ENCODE results near the gene NOS3. TPM values are rescaled to one million over a fixed set of nuclear protein-coding genes. Genes with fewer than 3 reads are reported as not detected.

NOS3 gene
- total RNA-seq, 4 donors from 2014 or later, result 1.4 to 10.8 (median 4.2) TPM

DNA sequence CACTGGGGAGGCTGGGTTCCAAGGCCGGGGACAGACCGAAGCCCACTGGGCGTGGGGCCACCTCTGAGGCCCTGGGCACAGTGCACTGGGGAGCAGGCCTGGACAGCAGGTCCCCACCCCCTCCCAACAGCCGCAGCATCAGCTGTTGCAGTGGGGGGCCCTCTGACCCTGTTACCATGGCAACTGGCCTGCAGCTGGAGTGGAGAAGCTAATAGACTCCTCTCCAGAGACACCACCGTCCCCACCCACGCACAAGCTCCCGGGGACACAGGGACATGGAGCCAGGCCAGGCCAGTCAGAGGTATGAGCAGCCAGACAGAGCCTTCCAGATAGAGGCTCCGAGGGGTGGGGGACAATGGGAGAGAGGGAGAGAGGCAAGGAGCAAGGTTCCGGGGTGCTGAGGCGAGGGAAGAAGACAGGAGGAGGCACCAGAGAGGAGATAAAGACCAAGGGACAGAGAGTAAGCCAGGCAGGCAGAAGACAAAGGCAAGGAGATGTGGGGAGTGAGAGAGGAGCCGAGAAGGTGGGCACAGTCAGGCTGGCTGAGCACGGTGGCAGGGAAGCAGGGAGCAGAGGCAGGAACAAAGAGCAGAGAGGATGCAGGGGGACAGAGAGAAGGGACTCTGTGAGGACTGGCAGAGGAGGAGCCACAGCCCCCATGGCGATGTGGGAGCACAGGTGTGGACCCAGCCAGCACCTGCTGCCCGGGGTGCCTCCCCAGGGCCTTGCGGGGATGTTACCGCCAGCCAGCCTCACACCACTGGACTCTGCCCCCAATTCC, 19.4 kb upstream of the NOS3 start:
- Histone ChIP-seq H3K4me3 (no peak overlapping the region), H3K9me3 (no peaks in the 10 kb centered on the region), H3K36me3 (no peaks in the 10 kb centered on the region), H3K4me1 (peaks cover 24 to 32% of the 10 kb centered on the region in 2 donors), H3K27me3 (peaks cover 28 to 47% (median 33%) of the 10 kb centered on the region in 3 donors), H3K27ac (no peak overlapping the region)
- DNase-seq, result no peak
- ATAC-seq, result no peak
- TF ChIP-seq POLR2A (IDR thresholded peaks at IDR 0.05), result no peak
- TF ChIP-seq, protein P1, sequence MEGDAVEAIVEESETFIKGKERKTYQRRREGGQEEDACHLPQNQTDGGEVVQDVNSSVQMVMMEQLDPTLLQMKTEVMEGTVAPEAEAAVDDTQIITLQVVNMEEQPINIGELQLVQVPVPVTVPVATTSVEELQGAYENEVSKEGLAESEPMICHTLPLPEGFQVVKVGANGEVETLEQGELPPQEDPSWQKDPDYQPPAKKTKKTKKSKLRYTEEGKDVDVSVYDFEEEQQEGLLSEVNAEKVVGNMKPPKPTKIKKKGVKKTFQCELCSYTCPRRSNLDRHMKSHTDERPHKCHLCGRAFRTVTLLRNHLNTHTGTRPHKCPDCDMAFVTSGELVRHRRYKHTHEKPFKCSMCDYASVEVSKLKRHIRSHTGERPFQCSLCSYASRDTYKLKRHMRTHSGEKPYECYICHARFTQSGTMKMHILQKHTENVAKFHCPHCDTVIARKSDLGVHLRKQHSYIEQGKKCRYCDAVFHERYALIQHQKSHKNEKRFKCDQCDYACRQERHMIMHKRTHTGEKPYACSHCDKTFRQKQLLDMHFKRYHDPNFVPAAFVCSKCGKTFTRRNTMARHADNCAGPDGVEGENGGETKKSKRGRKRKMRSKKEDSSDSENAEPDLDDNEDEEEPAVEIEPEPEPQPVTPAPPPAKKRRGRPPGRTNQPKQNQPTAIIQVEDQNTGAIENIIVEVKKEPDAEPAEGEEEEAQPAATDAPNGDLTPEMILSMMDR (IDR thresholded peaks at IDR 0.05 in 4 of 5, conservative IDR thresholded peaks at IDR 0.05 in 1 of 5), result no peak
- in situ Hi-C loops (cut with MboI; ENCODE audit: low sequenced_read_pairs in 4 of 4) (no loop called here), intact Hi-C loops (cut with DNase I; ENCODE audit: low total_unique reads) (no loop called here)

DNA sequence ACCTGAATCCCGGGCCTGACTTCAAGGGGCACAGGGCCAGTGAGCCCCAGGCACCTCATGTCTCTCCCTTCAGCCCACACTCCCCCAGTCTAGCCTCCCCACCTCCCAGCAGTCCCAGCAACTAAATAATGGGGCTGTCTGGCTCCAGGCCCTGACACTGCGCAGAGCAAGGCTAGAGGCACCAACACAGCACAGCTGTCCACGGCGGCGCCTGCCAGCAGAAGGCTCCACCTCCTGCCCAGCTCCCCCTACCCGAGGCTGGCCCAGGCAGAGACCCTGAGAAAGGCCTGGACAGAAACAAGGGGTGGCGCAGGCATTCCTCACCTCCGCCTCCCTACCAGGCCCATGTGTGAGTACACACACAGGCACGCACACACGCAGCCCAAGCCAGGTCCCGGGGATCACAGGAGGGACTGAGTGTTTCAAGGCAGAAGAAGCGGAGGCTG, 18.8 kb upstream of the NOS3 start:
- Histone ChIP-seq H3K27ac (no peak overlapping the region), H3K36me3 (no peaks in the 10 kb centered on the region), H3K4me3 (no peak overlapping the region), H3K9me3 (no peaks in the 10 kb centered on the region), H3K4me1 (peaks cover 24 to 34% of the 10 kb centered on the region in 2 donors), H3K27me3 (peaks cover 34 to 53% (median 39%) of the 10 kb centered on the region in 3 donors)
- in situ Hi-C loops (cut with MboI; ENCODE audit: low sequenced_read_pairs in 4 of 4), result no loop called here
- TF ChIP-seq, protein P1 (IDR thresholded peaks at IDR 0.05 in 4 of 5, conservative IDR thresholded peaks at IDR 0.05 in 1 of 5), result no peak
- no peak for TF ChIP-seq POLR2A (IDR thresholded peaks at IDR 0.05)
- no peak for DNase-seq
- intact Hi-C loops (cut with DNase I; ENCODE audit: low total_unique reads), result no loop called here
- no peak for ATAC-seq

DNA sequence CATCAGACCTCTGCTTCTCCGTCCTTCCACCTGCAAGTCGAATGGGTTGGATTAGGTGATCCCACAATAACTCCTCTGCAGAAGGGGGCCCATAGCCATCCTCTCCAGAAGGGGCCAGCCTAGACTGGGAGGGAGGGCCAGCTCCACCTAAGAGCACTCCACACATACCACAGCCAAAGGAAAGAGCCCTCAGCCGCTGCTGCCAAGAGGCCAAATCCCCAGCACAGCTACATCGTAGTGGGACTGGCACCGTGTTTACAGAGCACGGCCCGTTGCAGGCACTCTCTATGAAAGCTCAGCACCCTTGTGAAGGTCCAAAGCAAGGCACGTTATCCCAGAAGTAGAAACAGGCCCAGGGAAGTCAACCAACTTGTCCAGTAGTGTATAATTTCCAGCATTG, 18.1 kb upstream of the NOS3 start:
- Histone ChIP-seq H3K36me3 (no peaks in the 10 kb centered on the region), H3K27me3 (peaks cover 41 to 60% (median 43%) of the 10 kb centered on the region in 3 donors), H3K4me1 (peaks cover 17 to 39% of the 10 kb centered on the region in 2 donors), H3K27ac (no peak overlapping the region), H3K9me3 (no peaks in the 10 kb centered on the region), H3K4me3 (no peak overlapping the region)
- in situ Hi-C loops (cut with MboI; ENCODE audit: low sequenced_read_pairs in 4 of 4) (no loop called here), intact Hi-C loops (cut with DNase I; ENCODE audit: low total_unique reads) (no loop called here)
- TF ChIP-seq POLR2A (IDR thresholded peaks at IDR 0.05), result no peak
- TF ChIP-seq, protein P1 (IDR thresholded peaks at IDR 0.05 in 4 of 5, conservative IDR thresholded peaks at IDR 0.05 in 1 of 5), result no peak
- DNase-seq, result no peak
- no peak for ATAC-seq

DNA sequence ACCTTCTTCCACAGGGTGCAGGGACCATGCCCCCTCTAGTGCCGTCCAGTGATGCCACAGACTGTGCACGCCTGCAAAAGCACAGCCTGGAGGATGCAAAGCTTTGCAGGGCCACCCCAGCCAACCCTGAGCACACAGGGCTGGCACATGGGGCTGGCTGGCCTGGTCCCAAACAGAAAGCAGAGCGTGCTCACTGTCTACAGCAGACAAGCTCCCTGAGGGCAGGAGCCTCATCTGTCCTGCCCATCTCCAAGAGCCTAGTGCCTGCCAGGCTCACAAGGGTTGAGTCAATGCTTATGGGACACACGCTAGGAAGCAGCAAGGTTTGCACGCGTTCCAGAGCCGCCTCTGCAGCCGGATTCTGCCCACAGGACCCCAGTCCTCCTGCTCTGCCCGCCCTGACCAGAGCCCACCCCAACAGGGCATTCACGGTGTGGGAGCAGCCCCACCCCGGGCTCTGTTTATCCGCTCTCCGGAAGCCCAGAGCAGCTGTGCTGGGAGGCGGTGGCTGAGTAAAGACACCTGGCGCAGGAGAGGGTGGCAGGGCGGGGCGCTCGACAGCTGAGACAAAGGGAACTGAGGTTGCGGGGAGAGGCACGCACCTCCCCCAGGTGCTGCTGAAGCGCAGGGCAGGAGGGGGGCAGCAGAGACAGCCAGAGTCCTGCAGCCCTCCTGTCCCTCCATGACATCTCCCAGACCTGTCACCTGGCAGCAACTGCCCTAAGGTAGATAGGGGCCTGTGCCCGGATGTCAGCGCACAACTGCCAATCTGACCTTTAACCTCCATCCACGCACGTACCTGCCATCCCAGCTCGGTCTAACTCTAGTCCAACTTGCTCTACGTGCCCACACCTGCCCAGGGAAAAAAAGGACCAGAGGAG, 17.0 kb upstream of the NOS3 start:
- DNase-seq (no peak), ATAC-seq (no peak)
- H3K36me3 ChIP-seq, result no peaks in the 10 kb centered on the region
- in situ Hi-C loops (cut with MboI; ENCODE audit: low sequenced_read_pairs in 4 of 4), result no loop called here
- TF ChIP-seq, protein P1 (IDR thresholded peaks at IDR 0.05 in 4 of 5, conservative IDR thresholded peaks at IDR 0.05 in 1 of 5), result no peak
- no peak for TF ChIP-seq POLR2A (IDR thresholded peaks at IDR 0.05)
- H3K27ac ChIP-seq, result no peak overlapping the region
- no peaks in the 10 kb centered on the region for H3K9me3 ChIP-seq
- H3K4me1 ChIP-seq, result peaks cover 8 to 34% of the 10 kb centered on the region in 2 donors
- intact Hi-C loops (cut with DNase I; ENCODE audit: low total_unique reads), result no loop called here
- peaks cover 46 to 64% (median 47%) of the 10 kb centered on the region in 3 donors for H3K27me3 ChIP-seq
- no peak overlapping the region for H3K4me3 ChIP-seq
